UCSD-AML1 (cell line): ENCODE measurements around the gene CTDSP2.
"Not testable (repeated sequence)": the region's sequence is repeated elsewhere in the genome, so short reads cannot be mapped to it uniquely, and the experiment has no call there.

Experiments used
- DNase-seq: peaks from one replicate; lab custom pipeline; 2025; ENCODE audit not compliant: unreplicated experiment; lab: John Stamatoyannopoulos, UW

CTDSP2 gene

GRCh38 chr12:57882575-57882974, 36.0 kb upstream of the CTDSP2 start:
- no peak for DNase-seq

- no peak for DNase-seq
Observed at GRCh38 chr12:57881475-57881874, 34.9 kb upstream of the CTDSP2 start.

GRCh38 chr12:57881035-57881434, 34.5 kb upstream of the CTDSP2 start:
- not testable (repeated sequence) for DNase-seq

GRCh38 chr12:57877876-57878275, 31.3 kb upstream of the CTDSP2 start:
- DNase-seq: no peak

GRCh38 chr12:57875753-57876547, 29.4 kb upstream of the CTDSP2 start:
- DNase-seq: no peak

GRCh38 chr12:57874166-57875108, 27.9 kb upstream of the CTDSP2 start:
- DNase-seq: peak; percentile 43

GRCh38 chr12:57872362-57872761, 25.8 kb upstream of the CTDSP2 start:
- DNase-seq: no peak

- DNase-seq: no peak
Observed at GRCh38 chr12:57869927-57870318, 23.4 kb upstream of the CTDSP2 start.

GRCh38 chr12:57869298-57869926, 22.9 kb upstream of the CTDSP2 start:
- no peak for DNase-seq

- DNase-seq: no peak
Observed at GRCh38 chr12:57868851-57869268, 22.3 kb upstream of the CTDSP2 start.

- DNase-seq: no peak
Observed at GRCh38 chr12:57868221-57868620, 21.7 kb upstream of the CTDSP2 start.

- DNase-seq: no peak
Observed at GRCh38 chr12:57866308-57867019, 19.9 kb upstream of the CTDSP2 start.

- peak; percentile 48 for DNase-seq
Observed at GRCh38 chr12:57865084-57865751, 18.7 kb upstream of the CTDSP2 start.

GRCh38 chr12:57864442-57865083, 18.0 kb upstream of the CTDSP2 start:
- DNase-seq: no peak

- no peak for DNase-seq
Observed at GRCh38 chr12:57863676-57864075, 17.1 kb upstream of the CTDSP2 start.

- no peak for DNase-seq
Observed at GRCh38 chr12:57861967-57862366, 15.4 kb upstream of the CTDSP2 start.

- not testable (repeated sequence) for DNase-seq
Observed at GRCh38 chr12:57860883-57861282, 14.4 kb upstream of the CTDSP2 start.

GRCh38 chr12:57859121-57859520, 12.6 kb upstream of the CTDSP2 start:
- no peak for DNase-seq

GRCh38 chr12:57858123-57858522, 11.6 kb upstream of the CTDSP2 start:
- not testable (repeated sequence) for DNase-seq

GRCh38 chr12:57854965-57855364, 8.4 kb upstream of the CTDSP2 start:
- DNase-seq: no peak
